ENCODE measurements around the gene CLN3. TPM values are rescaled to one million over a fixed set of nuclear protein-coding genes. Genes with fewer than 3 reads are reported as not detected.
"Not testable (repeated sequence)": the region's sequence is repeated elsewhere in the genome, so short reads cannot be mapped to it uniquely, and the experiment has no call there.

The CLN3 gene
- total RNA-seq, 1 donor from 2014 or later, result 18.3 TPM

GRCh38 chr16:28514246-28514645 is 22.4 kb upstream of the CLN3 start:
- DNase-seq (ENCODE audit: low read depth), result no peak

GRCh38 chr16:28513484-28514181 is 21.8 kb upstream of the CLN3 start:
- no peak for DNase-seq (ENCODE audit: low read depth)

- DNase-seq (ENCODE audit: low read depth), result no peak
Measured at GRCh38 chr16:28511801-28512789, 20.2 kb upstream of the CLN3 start.

- DNase-seq (ENCODE audit: low read depth), result no peak
Measured at GRCh38 chr16:28511031-28511430, 19.2 kb upstream of the CLN3 start.

- DNase-seq (ENCODE audit: low read depth), result no peak
Measured at GRCh38 chr16:28505489-28506137, 13.7 kb upstream of the CLN3 start.

- no peak for DNase-seq (ENCODE audit: low read depth)
Measured at GRCh38 chr16:28504707-28505404, 13.0 kb upstream of the CLN3 start.

- no peak for DNase-seq (ENCODE audit: low read depth)
Measured at GRCh38 chr16:28503470-28504259, 11.8 kb upstream of the CLN3 start.

GRCh38 chr16:28502290-28502689 is 10.4 kb upstream of the CLN3 start:
- DNase-seq (ENCODE audit: low read depth), result no peak

GRCh38 chr16:28501258-28502232 is 9.7 kb upstream of the CLN3 start:
- no peak for DNase-seq (ENCODE audit: low read depth)

- DNase-seq (ENCODE audit: low read depth), result not testable (repeated sequence)
Measured at GRCh38 chr16:28500476-28501180, 8.8 kb upstream of the CLN3 start.

GRCh38 chr16:28499854-28500253 is 8.0 kb upstream of the CLN3 start:
- no peak for DNase-seq (ENCODE audit: low read depth)

GRCh38 chr16:28498666-28499381 is 7.0 kb upstream of the CLN3 start:
- DNase-seq (ENCODE audit: low read depth), result no peak

GRCh38 chr16:28497861-28498599 is 6.2 kb upstream of the CLN3 start:
- DNase-seq (ENCODE audit: low read depth), result no peak

GRCh38 chr16:28497386-28497785 is 5.5 kb upstream of the CLN3 start:
- DNase-seq (ENCODE audit: low read depth), result no peak

GRCh38 chr16:28496844-28497243 is 5.0 kb upstream of the CLN3 start:
- no peak for DNase-seq (ENCODE audit: low read depth)

- DNase-seq (ENCODE audit: low read depth), result no peak
Measured at GRCh38 chr16:28495795-28496749, 4.2 kb upstream of the CLN3 start.

Data from myocyte (in vitro differentiated cells).